Gastrocnemius medialis (tissue), 4 donors: ENCODE results near the gene PHOX2A.

Experiments
- CTCF ChIP-seq, 5 experiments: fragments of 450-650 bp in 3 of 5; fragments of 200-600 bp in 2 of 5; sonication (generic) in 2 of 5; IDR thresholded peaks in 4 of 5; conservative IDR thresholded peaks in 1 of 5; 1 replicate in 4 of 5; 2 replicates in 1 of 5; pipeline ENCODE4 v1.5.1; 2016 to 2019; ENCODE audit warnings: antibody characterized with exemption in 5 of 5, mild to moderate bottlenecking in 3 of 5, moderate library complexity in 3 of 5
- POLR2A ChIP-seq, 2 donors: fragments of 450-650 bp; IDR thresholded peaks; one replicate each; pipeline ENCODE4 v1.6.1; 2017; ENCODE audit warnings: antibody characterized with exemption in 2 of 2, mild to moderate bottlenecking in 2 of 2, moderate library complexity in 2 of 2

GRCh38 chr11:72232260-72233055 lies 11.5 kb downstream of the PHOX2A start:
- TF ChIP-seq CTCF (IDR thresholded peaks at IDR 0.05 in 4 of 5, conservative IDR thresholded peaks at IDR 0.05 in 1 of 5) (no peak), POLR2A (IDR thresholded peaks at IDR 0.05) (no peak)
